ENCODE results near the gene ATP2B3. TPM values are rescaled to one million over a fixed set of nuclear protein-coding genes. Genes with fewer than 3 reads are reported as not detected.

Gene ATP2B3
- total RNA-seq, 2 experiments from 2014 or later = not detected

DNA sequence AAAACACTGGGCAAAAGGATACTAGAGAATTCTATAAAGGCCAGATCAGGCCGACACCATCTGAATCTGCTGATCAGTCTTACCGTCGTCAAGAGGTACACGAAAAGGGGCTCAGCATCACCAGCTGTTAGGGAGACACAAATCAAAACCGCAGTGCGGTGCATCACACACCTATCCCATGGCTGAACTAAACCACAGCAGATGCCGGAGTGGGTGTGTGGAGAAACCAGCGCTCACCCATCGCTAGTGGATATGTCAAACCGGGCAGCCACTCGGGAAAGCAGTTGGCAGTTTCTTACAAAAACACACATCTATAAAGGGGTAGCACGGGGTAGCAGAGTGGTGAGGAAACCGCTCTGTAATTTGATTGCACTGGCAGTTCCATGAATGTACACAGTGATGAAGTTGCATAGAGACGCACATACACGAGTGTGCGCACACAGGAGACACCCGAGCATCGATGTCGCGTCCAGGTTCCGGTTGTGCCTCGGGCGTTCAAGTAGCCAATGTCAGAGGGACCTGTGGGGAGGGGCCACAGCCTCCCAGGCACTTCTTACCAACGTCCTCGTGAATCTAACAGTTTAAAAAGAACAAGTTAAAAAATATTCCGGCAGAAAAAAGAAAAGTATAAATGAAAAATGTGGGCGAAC is 104.6 kb downstream of the ATP2B3 start:
- no peak overlapping the region for H3K4me3 Mint-ChIP-seq
- DNase-seq (no peak), ATAC-seq (no peak)
- H3K36me3 Mint-ChIP-seq (ENCODE audit: low read depth) = no peaks in the 10 kb centered on the region
- no peaks in the 10 kb centered on the region for H3K4me1 Mint-ChIP-seq (ENCODE audit: low read depth)
- H3K27ac Mint-ChIP-seq = no peak overlapping the region
- CTCF ChIA-PET = interaction anchor here (1.9 kb wide), 1 partner anchor 46 kb away, joined by 5 read pairs; no protein-coding TSS in a partner anchor
- TF ChIP-seq, protein P1, sequence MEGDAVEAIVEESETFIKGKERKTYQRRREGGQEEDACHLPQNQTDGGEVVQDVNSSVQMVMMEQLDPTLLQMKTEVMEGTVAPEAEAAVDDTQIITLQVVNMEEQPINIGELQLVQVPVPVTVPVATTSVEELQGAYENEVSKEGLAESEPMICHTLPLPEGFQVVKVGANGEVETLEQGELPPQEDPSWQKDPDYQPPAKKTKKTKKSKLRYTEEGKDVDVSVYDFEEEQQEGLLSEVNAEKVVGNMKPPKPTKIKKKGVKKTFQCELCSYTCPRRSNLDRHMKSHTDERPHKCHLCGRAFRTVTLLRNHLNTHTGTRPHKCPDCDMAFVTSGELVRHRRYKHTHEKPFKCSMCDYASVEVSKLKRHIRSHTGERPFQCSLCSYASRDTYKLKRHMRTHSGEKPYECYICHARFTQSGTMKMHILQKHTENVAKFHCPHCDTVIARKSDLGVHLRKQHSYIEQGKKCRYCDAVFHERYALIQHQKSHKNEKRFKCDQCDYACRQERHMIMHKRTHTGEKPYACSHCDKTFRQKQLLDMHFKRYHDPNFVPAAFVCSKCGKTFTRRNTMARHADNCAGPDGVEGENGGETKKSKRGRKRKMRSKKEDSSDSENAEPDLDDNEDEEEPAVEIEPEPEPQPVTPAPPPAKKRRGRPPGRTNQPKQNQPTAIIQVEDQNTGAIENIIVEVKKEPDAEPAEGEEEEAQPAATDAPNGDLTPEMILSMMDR (IDR thresholded peaks at IDR 0.05) = no peak
- POLR2A ChIA-PET = no interaction called here
- H3K9me3 Mint-ChIP-seq = no peaks in the 10 kb centered on the region
- intact Hi-C loops (cut with micrococcal nuclease) = no loop called here
- no peaks in the 10 kb centered on the region for H3K27me3 Mint-ChIP-seq

DNA sequence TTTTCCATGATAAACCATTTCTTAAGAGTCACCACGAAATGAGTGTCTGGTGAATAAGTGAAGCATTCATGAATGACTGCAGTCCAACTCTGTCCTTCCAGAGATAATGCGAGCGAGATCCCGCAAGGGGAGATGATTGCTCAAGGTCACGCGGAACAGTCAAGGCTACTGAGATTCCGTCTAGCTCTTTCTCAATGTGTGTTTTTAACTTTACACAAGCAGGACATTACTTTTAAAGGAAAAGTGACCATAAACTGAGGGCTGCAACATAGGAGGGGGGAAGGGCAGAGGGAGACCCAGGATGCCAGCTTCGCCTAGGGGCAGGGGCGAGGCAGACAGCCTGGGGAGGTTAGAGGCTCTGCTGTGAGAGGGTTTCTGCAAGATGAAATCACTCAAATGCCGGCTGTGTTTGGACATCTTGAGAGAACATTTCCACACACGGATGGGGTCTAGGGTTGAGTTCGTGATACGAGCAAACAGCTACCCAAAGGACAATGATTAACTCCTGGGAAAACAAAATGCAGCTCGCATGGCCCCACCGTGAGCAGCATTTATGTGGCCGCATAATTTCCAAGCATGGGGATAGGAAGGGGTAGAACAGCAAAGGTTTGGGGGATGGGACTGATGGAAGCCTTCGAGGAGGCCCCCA is 105.3 kb downstream of the ATP2B3 start:
- H3K4me1 Mint-ChIP-seq (ENCODE audit: low read depth) = no peaks in the 10 kb centered on the region
- TF ChIP-seq, protein P1 (IDR thresholded peaks at IDR 0.05) = no peak

DNA sequence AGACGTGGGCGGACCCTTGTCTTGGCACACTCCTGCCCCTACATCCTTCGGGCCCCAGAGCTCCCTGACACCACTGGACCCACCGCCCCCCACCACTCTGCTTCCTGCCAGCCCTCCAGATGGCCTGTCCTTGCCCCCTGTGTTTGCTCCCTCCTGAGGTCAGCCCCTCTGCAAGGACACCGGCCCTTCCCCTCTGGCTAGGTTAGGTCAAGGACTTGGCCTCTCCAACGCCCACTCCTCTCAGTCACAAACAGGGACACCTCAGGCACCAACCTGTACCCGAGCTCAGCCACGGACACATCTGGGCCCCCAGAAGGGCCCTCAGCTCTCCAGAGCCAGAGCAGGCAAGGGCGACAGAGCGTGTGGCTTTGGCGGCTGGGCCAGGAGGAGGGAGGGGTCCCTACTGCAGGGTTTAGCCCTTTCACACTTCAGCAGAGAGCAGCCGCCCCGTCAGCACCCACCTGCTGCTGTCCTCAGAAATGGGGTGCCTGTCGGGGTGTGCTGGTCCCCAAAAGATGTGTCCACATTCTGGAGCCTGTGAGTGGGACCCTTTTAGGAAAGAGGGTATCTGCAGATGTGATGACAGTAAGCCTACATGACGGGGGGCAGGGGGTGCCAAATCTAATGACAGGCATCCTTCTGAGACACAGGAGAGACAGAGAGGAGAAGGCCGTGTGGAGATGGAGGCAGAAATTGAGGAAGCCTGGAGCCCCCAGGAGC is 106.0 kb downstream of the ATP2B3 start:
- Mint-ChIP-seq H3K27me3 (no peaks in the 10 kb centered on the region), H3K9me3 (no peaks in the 10 kb centered on the region), H3K27ac (no peak overlapping the region), H3K4me1 (ENCODE audit: low read depth) (no peaks in the 10 kb centered on the region), H3K4me3 (no peak overlapping the region), H3K36me3 (ENCODE audit: low read depth) (no peaks in the 10 kb centered on the region)
- ATAC-seq = no peak
- intact Hi-C loops (cut with micrococcal nuclease) = no loop called here
- POLR2A ChIA-PET = no interaction called here
- DNase-seq = no peak
- CTCF ChIA-PET = interaction anchor here (1.9 kb wide), 1 partner anchor 45 kb away, joined by 5 read pairs; no protein-coding TSS in a partner anchor
- TF ChIP-seq, protein P1 (IDR thresholded peaks at IDR 0.05) = no peak

More for the DNA sequence above, 105.3 kb downstream of the ATP2B3 start:
- Mint-ChIP-seq H3K27ac (no peak overlapping the region), H3K36me3 (ENCODE audit: low read depth) (no peaks in the 10 kb centered on the region), H3K9me3 (no peaks in the 10 kb centered on the region), H3K27me3 (no peaks in the 10 kb centered on the region), H3K4me3 (no peak overlapping the region)
- intact Hi-C loops (cut with micrococcal nuclease) = no loop called here
- DNase-seq = no peak
- no peak for ATAC-seq
- POLR2A ChIA-PET = no interaction called here
- CTCF ChIA-PET = interaction anchor here (1.9 kb wide), 1 partner anchor 45 kb away, joined by 5 read pairs; no protein-coding TSS in a partner anchor

DNA sequence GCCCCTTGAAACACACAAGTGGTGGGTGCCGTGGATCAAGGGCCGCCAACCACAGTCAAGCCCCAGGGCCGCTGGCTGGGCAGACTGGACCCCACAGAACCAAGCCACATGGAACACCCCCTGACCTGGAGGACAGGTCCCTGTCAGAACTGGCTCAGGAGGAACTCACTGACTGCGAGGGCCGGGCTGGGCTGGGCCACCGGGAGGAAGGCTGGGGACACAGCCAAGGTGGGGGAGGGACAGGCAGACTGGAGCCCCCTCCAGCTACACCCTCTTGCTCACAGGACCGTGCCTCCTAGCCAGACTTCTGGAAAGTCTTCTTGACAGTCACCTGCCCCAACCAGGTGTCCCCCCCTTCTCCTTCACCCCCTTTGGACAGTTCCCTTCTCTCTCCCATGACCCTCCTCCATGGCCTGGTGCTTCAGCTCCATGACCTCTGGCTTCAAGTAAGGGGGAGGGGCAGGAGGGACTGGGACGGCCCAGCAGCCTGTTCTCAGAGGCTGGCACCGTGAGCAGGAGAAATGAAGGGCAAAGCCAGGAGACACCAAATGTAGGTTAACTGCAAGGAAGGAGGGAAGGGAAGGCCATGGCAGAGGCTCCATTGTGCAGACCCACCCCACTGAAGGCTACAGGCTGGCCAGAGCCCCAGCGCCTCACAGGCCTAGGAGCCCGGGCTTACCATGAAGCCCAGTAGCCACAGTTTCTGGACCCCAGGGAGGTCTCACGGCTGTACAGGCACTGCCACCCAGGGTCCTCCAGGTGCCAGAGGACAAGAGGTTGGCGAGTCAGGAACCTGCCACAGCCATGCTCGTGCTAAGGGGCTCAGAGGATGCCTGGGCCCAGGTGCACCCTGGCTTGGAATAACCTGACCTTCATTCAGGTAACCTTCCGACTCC is 107.0 kb downstream of the ATP2B3 start:
- no peaks in the 10 kb centered on the region for H3K27me3 Mint-ChIP-seq
- no peaks in the 10 kb centered on the region for H3K4me1 Mint-ChIP-seq (ENCODE audit: low read depth)
- no peak for ATAC-seq
- no peak overlapping the region for H3K4me3 Mint-ChIP-seq
- CTCF ChIA-PET = interaction anchor here (1.9 kb wide), 1 partner anchor 44 kb away, joined by 5 read pairs; no protein-coding TSS in a partner anchor
- intact Hi-C loops (cut with micrococcal nuclease) = no loop called here
- no peaks in the 10 kb centered on the region for H3K9me3 Mint-ChIP-seq
- H3K36me3 Mint-ChIP-seq (ENCODE audit: low read depth) = no peaks in the 10 kb centered on the region
- TF ChIP-seq, protein P1 (IDR thresholded peaks at IDR 0.05) = no peak
- no peak for DNase-seq
- POLR2A ChIA-PET = no interaction called here
- H3K27ac Mint-ChIP-seq = no peak overlapping the region

All from activated CD8-positive, alpha-beta T cell treated with anti-CD3 and anti-CD28 coated beads for 36 hours (primary cell).